Heart left ventricle (tissue), 11 donors: ENCODE results near the gene NAGPA. TPM values are rescaled to one million over a fixed set of nuclear protein-coding genes. Genes with fewer than 3 reads are reported as not detected.

Experiments used
- polyA plus RNA-seq, 2 donors: library from polyadenylated mRNA; stranded (reverse); fragments of 200-250 nt; gene quantifications; one replicate each; pipeline ENCODE4 v1.2.3, GENCODE V29; 2013
- total RNA-seq, 9 donors: library from RNA; depleted of rRNA in 2 of 9; stranded (reverse); fragments of >200 nt in 2 of 9; fragmentation: NEBNext Ultra II Directional in 3 of 9; extraction: Animal tissue kit (Norgen Biotek cat#: 25700) in 3 of 9; gene quantifications; one replicate each; pipeline versions ENCODE4 v1.1.0 to v1.2.4, GENCODE V29; 2016 to 2023
- donor health status: ischemic (EF 13 %, LVEDD 7.1; RV severe dilation, severe dysfunction).
- donor health status: healthy with polysubstance abuse.
- donor health status: DM: no; HTN: yes; CAD: no.
- donor health status: DM: no; HTN: no; CAD: no.
- donor health status: ischemic (EF 25% LVEDD 5.7; RV mildly dilated, moderate dysfunction).
- donor health status: healthy.
- donor health status: DM: yes; HTN: yes; CAD: no.
- donor health status: PGD.
- donor health status: nonischemic (EF 23%, LVEDD 6.1; RV moderate dilation, normal function).

NAGPA gene
- total and polyA plus RNA-seq, 11 donors: 3.8 to 14.6 (median 7.8) TPM

Other genes starting within 250 kb of the NAGPA start
- gene SEPTIN12, start 245.6 kb downstream of the NAGPA start, total RNA-seq: under 1 TPM in 1 of 9 donors, not detected in 8; 0.32 TPM
- gene SEPTIN12, start 245.6 kb downstream of the NAGPA start, polyA plus RNA-seq: not detected
- gene SMIM22, start 238.6 kb downstream of the NAGPA start, total RNA-seq: not detected
- not detected for gene SMIM22, start 238.6 kb downstream of the NAGPA start, polyA plus RNA-seq
- gene ROGDI, start 231.3 kb downstream of the NAGPA start, total RNA-seq: 100 to 1,000 TPM in 4 of 9 donors, 10 to 100 TPM in 5; 58.4 to 167 (median 95.0) TPM
- gene ROGDI, start 231.3 kb downstream of the NAGPA start, polyA plus RNA-seq: 100 to 1,000 TPM in 1 of 2 donors, 10 to 100 TPM in 1; 43.4 to 134 TPM
- 10 to 100 TPM; 54.3 to 96.6 (median 75.8) TPM for gene GLYR1, start 186.6 kb downstream of the NAGPA start, total RNA-seq
- 10 to 100 TPM; 51.3 to 67.2 TPM for gene GLYR1, start 186.6 kb downstream of the NAGPA start, polyA plus RNA-seq
- gene UBN1, start 186.5 kb downstream of the NAGPA start, total RNA-seq: 10 to 100 TPM; 25.0 to 77.9 (median 32.7) TPM
- 10 to 100 TPM; 20.3 to 34.2 TPM for gene UBN1, start 186.5 kb downstream of the NAGPA start, polyA plus RNA-seq
- 10 to 100 TPM in 3 of 9 donors, 1 to 10 TPM in 6; 6.4 to 23.8 (median 8.3) TPM for gene PPL, start 96.8 kb downstream of the NAGPA start, total RNA-seq
- gene PPL, start 96.8 kb downstream of the NAGPA start, polyA plus RNA-seq: 1 to 10 TPM; 4.3 to 5.1 TPM
- gene SEC14L5, start 75.6 kb downstream of the NAGPA start, total RNA-seq: 10 to 100 TPM in 5 of 9 donors, 1 to 10 TPM in 4; 1.6 to 25.4 (median 11.6) TPM
- 1 to 10 TPM in 1 of 2 donors, under 1 TPM in 1; 0.11 to 5.0 TPM for gene SEC14L5, start 75.6 kb downstream of the NAGPA start, polyA plus RNA-seq
- 10 to 100 TPM in 4 of 9 donors, 1 to 10 TPM in 5; 1.5 to 38.4 (median 6.9) TPM for gene C16orf89, start 32.0 kb upstream of the NAGPA start, total RNA-seq
- gene C16orf89, start 32.0 kb upstream of the NAGPA start, polyA plus RNA-seq: 1 to 10 TPM in 1 of 2 donors, under 1 TPM in 1; 0.26 to 4.2 TPM
- gene ALG1, start 37.9 kb upstream of the NAGPA start, total RNA-seq: 10 to 100 TPM in 3 of 9 donors, 1 to 10 TPM in 6; 6.5 to 17.1 (median 9.7) TPM
- 10 to 100 TPM in 1 of 2 donors, 1 to 10 TPM in 1; 6.0 to 15.3 TPM for gene ALG1, start 37.9 kb upstream of the NAGPA start, polyA plus RNA-seq
- gene EEF2KMT, start 63.9 kb upstream of the NAGPA start, total RNA-seq: 10 to 100 TPM in 1 of 9 donors, 1 to 10 TPM in 8; 6.2 to 10.8 (median 7.2) TPM
- gene EEF2KMT, start 63.9 kb upstream of the NAGPA start, polyA plus RNA-seq: 10 to 100 TPM in 1 of 2 donors, 1 to 10 TPM in 1; 3.2 to 11.6 TPM